Limb (tissue), 2 donors: ENCODE data around the gene KRTAP9-1.
"Not testable (repeated sequence)": the region's sequence is repeated elsewhere in the genome, so short reads cannot be mapped to it uniquely, and the experiment has no call there.

Experiments
- DNase-seq, 2 donors: peaks; one replicate each; pipeline ENCODE4 v3.0.0-alpha.2; 2016; ENCODE audit errors: extremely low spot score in 2 of 2

The KRTAP9-1 gene, protein sequence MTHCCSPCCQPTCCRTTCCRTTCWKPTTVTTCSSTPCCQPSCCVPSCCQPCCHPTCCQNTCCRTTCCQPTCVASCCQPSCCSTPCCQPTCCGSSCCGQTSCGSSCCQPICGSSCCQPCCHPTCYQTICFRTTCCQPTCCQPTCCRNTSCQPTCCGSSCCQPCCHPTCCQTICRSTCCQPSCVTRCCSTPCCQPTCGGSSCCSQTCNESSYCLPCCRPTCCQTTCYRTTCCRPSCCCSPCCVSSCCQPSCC

DNA sequence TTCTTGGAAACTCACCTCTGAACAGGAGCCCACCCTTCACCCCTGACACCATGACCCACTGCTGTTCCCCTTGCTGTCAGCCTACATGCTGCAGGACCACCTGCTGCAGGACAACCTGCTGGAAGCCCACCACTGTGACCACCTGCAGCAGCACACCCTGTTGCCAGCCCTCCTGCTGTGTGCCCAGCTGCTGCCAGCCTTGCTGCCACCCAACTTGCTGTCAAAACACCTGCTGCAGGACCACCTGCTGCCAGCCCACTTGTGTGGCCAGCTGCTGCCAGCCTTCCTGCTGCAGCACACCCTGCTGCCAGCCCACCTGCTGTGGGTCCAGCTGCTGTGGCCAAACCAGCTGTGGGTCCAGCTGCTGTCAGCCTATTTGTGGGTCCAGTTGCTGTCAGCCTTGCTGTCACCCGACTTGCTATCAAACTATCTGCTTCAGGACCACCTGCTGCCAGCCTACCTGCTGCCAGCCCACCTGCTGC, at the start of gene KRTAP9-1:
Gene KRTAP9-1, plus strand, starts transcription at position 51 of the 482 bp plus-strand sequence. Its CDS starts 0 bp downstream, at position 51.
- DNase-seq: not testable (repeated sequence)

- DNase-seq: no peak
These were observed 49.1 kb upstream of the KRTAP9-1 start, which contains the start of gene KRTAP4-6 for GRCh38 chr17:41140360-41141131. TSS of gene KRTAP4-6 (minus strand) at chr17:41140544. CDS start at chr17:41140487, 57 bp downstream.

GRCh38 chr17:41141361-41141760, 48.3 kb upstream of the KRTAP9-1 start:
- DNase-seq: no peak

GRCh38 chr17:41144846-41145245, 44.8 kb upstream of the KRTAP9-1 start:
- DNase-seq: no peak

GRCh38 chr17:41145261-41145660, 44.4 kb upstream of the KRTAP9-1 start:
- DNase-seq: no peak

GRCh38 chr17:41147531-41148204, 42.0 kb upstream of the KRTAP9-1 start:
- no peak for DNase-seq

DNA sequence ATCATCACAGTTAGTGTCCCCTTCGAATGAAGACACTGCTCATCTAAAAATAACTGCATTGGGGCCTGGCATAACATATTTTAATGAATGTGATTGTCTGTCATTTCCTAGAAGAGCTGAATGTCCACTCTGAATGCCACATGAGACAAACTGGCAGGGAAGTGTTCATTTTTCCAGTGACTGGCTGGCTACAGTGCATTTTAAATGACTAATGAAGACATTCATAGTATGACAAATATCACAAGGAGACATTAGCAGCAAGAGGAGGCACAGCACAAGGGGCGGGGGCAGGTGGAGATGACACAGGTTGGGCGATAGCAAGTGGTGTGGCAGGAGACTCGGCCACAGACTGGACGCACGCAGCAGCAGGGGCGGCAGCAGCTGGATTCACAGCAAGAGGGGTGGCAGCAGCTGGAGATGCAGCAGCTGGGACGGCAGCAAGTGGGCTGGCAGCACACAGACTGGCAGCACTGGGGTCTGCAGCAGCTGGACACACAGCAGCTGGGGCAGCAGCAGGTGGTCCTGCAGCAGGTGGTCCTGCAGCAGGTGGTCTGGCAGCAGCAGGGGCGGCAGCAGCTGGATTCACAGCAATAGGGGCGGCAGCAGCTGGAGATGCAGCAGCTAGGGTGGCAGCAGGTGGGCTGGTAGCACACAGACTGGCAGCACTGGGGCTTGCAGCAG, 40.6 kb upstream of the KRTAP9-1 start:
- not testable (repeated sequence) for DNase-seq

- DNase-seq: no peak
These were observed 40.1 kb upstream of the KRTAP9-1 start, which contains the start of gene KRTAP4-5 for GRCh38 chr17:41149652-41149985. TSS of gene KRTAP4-5 (minus strand) at chr17:41149825. CDS start at chr17:41149767, 58 bp downstream.

- no peak for DNase-seq
These were observed 39.7 kb upstream of the KRTAP9-1 start for GRCh38 chr17:41150026-41150425.

- DNase-seq: no peak
These were observed 38.2 kb upstream of the KRTAP9-1 start for GRCh38 chr17:41151525-41151924.

GRCh38 chr17:41153856-41154255, 35.8 kb upstream of the KRTAP9-1 start:
- DNase-seq: no peak

- DNase-seq: not testable (repeated sequence)
These were observed 29.5 kb upstream of the KRTAP9-1 start for GRCh38 chr17:41160190-41160589.

DNA sequence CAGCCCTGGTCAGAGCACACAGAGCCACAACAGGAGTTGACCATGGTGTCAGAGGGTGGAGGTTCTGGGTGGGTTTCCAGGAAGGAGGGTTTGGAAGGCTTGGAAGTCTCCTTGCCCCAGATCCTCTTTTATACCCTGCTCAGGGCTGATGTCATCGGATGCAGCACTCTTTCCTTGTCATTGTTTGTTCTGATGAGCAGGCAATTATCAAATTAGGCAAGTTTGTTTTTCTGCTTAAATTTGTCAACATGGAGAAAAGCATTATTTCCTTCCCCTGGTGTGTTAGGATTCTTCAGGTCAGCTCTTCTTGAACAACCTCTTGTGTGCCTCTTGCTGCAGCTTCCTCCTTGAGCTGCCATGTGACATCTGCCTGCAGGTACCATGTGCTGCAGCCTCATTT, 29.0 kb upstream of the KRTAP9-1 start, which contains the start of gene KRTAP4-4:
Gene KRTAP4-4, minus strand, starts transcription at position 101 of the 400 bp plus-strand sequence. Its CDS starts 57 bp downstream, at position 44.
- DNase-seq: no peak

- no peak for DNase-seq
These were observed 25.9 kb upstream of the KRTAP9-1 start for GRCh38 chr17:41163828-41164227.

DNA sequence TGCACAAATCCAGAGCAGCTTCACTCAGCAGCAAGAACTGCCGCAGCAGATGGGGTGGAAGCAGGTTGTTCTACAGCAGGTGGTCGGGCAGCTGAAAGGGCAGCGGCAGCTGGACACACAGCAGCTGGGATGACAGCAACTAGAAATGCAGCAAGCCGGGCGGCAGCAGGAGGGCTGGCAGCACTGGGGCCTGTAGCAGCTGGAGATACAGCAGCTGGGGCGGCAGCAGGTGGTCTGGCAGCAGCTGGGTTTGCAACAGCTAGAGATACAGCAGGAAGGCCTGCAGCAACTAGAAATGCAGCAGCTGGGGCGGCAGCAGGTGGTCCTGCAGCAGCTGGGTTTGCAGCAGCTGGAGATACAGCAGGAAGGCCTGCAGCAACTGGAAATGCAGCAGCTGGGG, 22.1 kb upstream of the KRTAP9-1 start:
- no peak for DNase-seq

DNA sequence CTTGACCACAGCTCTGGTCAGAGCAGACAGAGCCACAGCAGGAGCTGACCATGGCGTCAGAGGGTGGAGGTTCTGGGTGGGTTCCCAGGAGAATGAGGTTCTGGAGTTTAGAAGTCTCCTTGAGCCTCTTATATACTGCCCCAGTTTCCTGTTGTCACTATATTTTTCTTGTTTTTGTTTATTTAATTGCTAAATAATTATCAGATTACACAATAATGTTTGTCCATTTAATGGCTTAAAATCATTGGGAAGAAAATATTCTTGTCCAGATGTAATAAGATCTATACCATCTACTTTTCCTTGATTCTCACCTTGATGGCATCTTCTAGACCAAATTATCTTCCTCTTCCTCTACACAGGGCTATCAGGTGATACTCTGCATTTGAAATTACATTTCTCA, 21.6 kb upstream of the KRTAP9-1 start, which contains the start of gene KRTAP4-3:
Gene KRTAP4-3, minus strand, starts transcription at position 101 of the 400 bp plus-strand sequence. Its CDS starts 49 bp downstream, at position 52.
- DNase-seq: no peak

GRCh38 chr17:41171886-41172285, 17.8 kb upstream of the KRTAP9-1 start:
- DNase-seq: no peak

DNA sequence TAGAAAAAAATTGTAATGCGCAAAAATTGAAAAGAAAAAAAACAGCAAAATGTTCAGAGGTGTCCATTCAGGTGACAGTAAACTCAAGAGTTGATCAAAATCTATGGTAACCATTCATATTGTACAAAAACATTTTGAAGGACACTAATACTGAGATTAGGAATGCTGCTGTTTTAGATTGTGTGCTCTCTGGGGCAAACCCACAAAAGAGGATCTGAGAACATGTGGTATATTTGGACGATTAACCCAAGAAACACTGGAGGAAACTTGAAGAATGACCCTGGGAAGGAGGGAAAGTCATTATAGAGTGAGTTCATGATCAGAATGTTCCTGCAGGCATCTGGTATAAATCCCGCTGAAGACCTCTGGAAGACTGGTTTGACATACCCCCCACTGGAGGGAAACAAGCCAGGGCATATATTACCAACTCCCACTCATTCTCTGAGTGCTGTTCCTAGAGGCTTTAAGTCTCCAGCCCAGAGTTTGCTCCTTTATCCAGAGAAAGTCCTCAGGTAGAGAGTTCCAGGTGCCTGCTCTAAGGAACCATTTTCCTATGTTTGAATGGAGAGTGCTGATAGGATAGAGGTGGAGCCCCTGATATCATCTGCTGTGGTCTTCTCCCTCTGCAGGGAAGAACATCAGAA, 12.8 kb upstream of the KRTAP9-1 start:
- DNase-seq: no peak

- DNase-seq: no peak
These were observed 11.9 kb upstream of the KRTAP9-1 start, which contains the start of gene KRTAP4-2 for GRCh38 chr17:41177727-41178271. TSS of gene KRTAP4-2 (minus strand) at chr17:41178221. CDS start at chr17:41178164, 57 bp downstream.

GRCh38 chr17:41178341-41178740, 11.3 kb upstream of the KRTAP9-1 start:
- no peak for DNase-seq
